ENCODE measurements around the gene IQCE. TPM values are rescaled to one million over a fixed set of nuclear protein-coding genes. Genes with fewer than 3 reads are reported as not detected.

The IQCE gene
- total RNA-seq, 1 experiment from 2014 or later: 16.7 TPM

DNA sequence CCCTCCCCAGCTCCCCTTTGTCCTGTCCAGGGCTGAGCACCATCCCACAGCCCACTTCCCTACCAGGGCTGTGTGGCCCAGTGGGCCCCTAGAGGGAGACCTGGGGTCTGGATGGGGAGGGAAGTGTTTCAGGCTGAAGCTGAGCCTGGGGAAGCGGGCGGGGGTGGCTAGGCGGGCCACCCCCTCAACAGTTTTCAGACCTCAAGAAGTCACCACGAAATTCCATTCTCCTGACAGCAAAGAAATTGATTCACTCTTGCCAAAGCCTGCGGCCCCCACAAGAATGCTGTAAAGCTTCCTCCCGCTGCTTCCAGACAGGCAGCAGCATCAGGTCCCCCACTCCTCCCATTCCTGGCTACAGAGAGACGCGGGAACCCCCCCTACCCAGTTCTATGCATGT lies 41.8 kb upstream of the IQCE start:
- H3K27ac Mint-ChIP-seq (ENCODE audit: low read depth, unreplicated experiment): no peak overlapping the region
- no peak for DNase-seq (ENCODE audit: unreplicated experiment)
- no peak overlapping the region for H3K4me3 Mint-ChIP-seq (ENCODE audit: unreplicated experiment)
- POLR2A ChIA-PET: interaction anchor here (0.7 kb wide), 1 partner anchor 14 kb away, joined by 3 read pairs; no protein-coding TSS in a partner anchor
- TF ChIP-seq, protein P1, sequence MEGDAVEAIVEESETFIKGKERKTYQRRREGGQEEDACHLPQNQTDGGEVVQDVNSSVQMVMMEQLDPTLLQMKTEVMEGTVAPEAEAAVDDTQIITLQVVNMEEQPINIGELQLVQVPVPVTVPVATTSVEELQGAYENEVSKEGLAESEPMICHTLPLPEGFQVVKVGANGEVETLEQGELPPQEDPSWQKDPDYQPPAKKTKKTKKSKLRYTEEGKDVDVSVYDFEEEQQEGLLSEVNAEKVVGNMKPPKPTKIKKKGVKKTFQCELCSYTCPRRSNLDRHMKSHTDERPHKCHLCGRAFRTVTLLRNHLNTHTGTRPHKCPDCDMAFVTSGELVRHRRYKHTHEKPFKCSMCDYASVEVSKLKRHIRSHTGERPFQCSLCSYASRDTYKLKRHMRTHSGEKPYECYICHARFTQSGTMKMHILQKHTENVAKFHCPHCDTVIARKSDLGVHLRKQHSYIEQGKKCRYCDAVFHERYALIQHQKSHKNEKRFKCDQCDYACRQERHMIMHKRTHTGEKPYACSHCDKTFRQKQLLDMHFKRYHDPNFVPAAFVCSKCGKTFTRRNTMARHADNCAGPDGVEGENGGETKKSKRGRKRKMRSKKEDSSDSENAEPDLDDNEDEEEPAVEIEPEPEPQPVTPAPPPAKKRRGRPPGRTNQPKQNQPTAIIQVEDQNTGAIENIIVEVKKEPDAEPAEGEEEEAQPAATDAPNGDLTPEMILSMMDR (IDR thresholded peaks at IDR 0.05; ENCODE audit: unreplicated experiment): no peak
- no TSS peak for BruUV-seq (replicated peaks)
- H3K4me1 Mint-ChIP-seq (ENCODE audit: insufficient read depth, unreplicated experiment): peaks cover 5% of the 10 kb centered on the region
- H3K27me3 Mint-ChIP-seq (ENCODE audit: insufficient read depth, unreplicated experiment): no peaks in the 10 kb centered on the region
- no peaks in the 10 kb centered on the region for H3K36me3 Mint-ChIP-seq (ENCODE audit: insufficient read depth, unreplicated experiment)
- CTCF ChIA-PET: no interaction called here
- intact Hi-C loops (cut with micrococcal nuclease): no loop called here
- H3K9me3 Mint-ChIP-seq (ENCODE audit: unreplicated experiment): no peaks in the 10 kb centered on the region

DNA sequence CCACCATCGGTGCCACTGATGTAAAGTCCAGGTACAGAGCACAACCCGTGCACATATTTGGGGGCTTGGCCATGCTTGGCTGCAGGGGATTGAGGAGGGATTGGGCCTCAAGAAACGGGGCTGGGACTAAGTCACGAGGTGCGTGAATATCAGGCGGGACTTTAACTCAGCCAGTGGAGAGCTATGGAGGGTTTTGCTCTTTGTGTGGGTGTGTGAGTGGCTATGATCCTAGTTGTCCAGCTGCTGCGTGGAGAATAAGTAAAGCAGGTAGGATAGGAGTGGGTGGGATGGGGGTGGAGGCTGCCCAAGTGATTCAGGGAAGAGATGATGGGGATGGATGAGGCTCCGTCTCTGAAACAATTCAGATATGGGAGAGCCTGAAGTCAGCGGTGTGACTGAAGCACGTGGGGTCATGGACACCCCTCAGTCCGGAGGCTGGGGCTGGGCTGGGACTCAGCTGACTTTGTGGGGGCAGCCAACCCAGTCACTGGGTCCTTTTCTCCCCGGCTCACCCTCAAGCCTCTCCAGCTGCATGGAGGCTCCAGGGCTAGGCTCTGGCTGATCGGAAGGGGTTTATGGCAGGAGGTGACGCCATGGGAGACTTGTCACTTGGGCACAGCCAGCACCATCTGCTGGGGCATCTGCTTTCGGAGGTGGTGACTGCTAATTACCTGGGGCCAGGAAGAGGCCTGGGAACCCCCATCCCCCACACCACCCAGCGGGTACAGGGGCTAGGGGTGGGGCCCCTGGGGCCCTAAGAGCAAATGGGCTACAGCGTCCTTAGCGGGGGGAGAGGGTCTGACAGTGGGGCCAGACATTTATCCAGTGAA lies 40.9 kb upstream of the IQCE start:
- ChIA-PET CTCF (no interaction called here), POLR2A (interaction anchor here (0.6 to 0.7 kb wide), 2 partner anchors 15 to 41 kb away, joined by 3 read pairs; partner anchors contain the start of gene IQCE)
- Mint-ChIP-seq H3K36me3 (ENCODE audit: insufficient read depth, unreplicated experiment) (no peaks in the 10 kb centered on the region), H3K27ac (ENCODE audit: low read depth, unreplicated experiment) (no peak overlapping the region), H3K9me3 (ENCODE audit: unreplicated experiment) (no peaks in the 10 kb centered on the region), H3K4me1 (ENCODE audit: insufficient read depth, unreplicated experiment) (peaks cover 11% of the 10 kb centered on the region), H3K4me3 (ENCODE audit: unreplicated experiment) (peak overlapping the region; percentile 26), H3K27me3 (ENCODE audit: insufficient read depth, unreplicated experiment) (no peaks in the 10 kb centered on the region)
- no TSS peak for BruUV-seq (replicated peaks)
- TF ChIP-seq, protein P1 (IDR thresholded peaks at IDR 0.05; ENCODE audit: unreplicated experiment): no peak
- intact Hi-C loops (cut with micrococcal nuclease): no loop called here
- no peak for DNase-seq (ENCODE audit: unreplicated experiment)

DNA sequence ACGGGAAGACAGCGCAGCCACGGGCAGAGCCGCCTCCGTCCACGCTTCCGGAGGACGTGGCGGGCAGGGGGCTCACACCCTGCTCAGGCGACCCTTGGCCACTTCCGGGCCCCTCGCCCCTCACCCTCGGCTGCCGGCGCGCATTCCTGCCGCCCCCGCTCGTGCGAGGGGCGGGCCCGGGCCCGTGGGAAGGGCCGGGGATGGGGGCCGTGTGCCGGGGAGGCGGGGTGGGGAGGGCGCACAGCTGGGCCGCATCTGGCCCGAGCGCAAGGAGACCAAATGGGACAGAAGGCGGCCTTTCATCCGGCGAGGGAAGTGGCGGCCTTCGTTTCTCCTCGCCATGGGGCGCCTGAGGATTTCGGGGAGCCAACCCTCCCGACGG lies 40.1 kb upstream of the IQCE start:
- H3K9me3 Mint-ChIP-seq (ENCODE audit: unreplicated experiment): no peaks in the 10 kb centered on the region
- H3K4me3 Mint-ChIP-seq (ENCODE audit: unreplicated experiment): peak overlapping the region; percentile 26
- TF ChIP-seq, protein P1 (IDR thresholded peaks at IDR 0.05; ENCODE audit: unreplicated experiment): no peak
- intact Hi-C loops (cut with micrococcal nuclease): no loop called here
- POLR2A ChIA-PET: no interaction called here
- no peak overlapping the region for H3K27ac Mint-ChIP-seq (ENCODE audit: low read depth, unreplicated experiment)
- no peak for DNase-seq (ENCODE audit: unreplicated experiment)
- no peaks in the 10 kb centered on the region for H3K27me3 Mint-ChIP-seq (ENCODE audit: insufficient read depth, unreplicated experiment)
- peaks cover 16% of the 10 kb centered on the region for H3K4me1 Mint-ChIP-seq (ENCODE audit: insufficient read depth, unreplicated experiment)
- no TSS peak for BruUV-seq (replicated peaks)
- CTCF ChIA-PET: interaction anchor here (0.6 kb wide), 1 partner anchor 66 kb away, joined by 3 read pairs; no protein-coding TSS in a partner anchor
- H3K36me3 Mint-ChIP-seq (ENCODE audit: insufficient read depth, unreplicated experiment): no peaks in the 10 kb centered on the region

DNA sequence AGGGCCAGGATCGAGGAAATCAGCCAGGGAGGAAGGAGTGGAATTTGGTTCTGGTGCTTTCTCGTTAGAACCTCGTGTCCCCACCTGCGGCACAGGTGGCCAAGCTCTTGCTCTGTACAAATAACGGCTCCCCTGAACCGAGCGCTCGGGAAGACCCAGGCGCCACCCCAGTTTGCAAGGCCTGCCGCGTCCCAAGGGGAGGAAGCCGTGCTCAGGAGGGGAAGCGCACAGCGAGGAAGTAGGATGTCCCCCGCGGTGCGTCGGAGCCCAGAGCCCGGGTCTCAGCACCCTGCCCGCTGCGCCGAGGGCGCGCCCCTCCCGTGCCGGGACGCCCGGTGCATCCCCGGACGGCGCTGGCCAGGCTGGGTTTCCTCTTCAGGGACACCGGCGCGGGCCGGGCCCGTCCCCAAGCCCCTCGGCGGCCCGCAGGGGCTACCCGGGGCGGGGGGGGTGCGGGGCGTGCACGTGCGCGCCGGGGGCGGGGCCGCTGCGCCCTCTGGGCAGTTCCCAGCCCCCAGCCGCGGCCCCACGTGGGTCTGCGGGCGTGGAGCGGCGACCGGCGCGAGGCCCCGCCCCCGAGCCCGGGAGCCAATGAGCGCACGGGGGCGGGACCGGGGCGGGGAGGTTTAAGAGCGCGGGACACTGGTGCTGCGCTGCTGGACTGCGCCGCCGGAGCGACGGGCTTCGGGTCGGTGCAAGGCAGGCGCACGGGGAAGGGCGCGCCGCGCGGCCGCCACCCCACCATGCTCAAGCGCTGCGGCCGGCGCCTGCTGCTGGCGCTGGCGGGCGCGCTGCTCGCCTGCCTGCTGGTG lies 39.5 kb upstream of the IQCE start, which contains the start of gene LFNG:
LFNG (plus strand) TSS at position 656 of the 812 bp plus-strand sequence; CDS start at position 744, 88 bp downstream.
- ChIA-PET CTCF (interaction anchor here (0.6 kb wide), 1 partner anchor 66 kb away, joined by 3 read pairs; no protein-coding TSS in a partner anchor), POLR2A (interaction anchor here (1.2 kb wide), 1 partner anchor 36 kb away, joined by 5 read pairs; the partner anchor contains the start of gene BRAT1)
- Mint-ChIP-seq H3K9me3 (ENCODE audit: unreplicated experiment) (no peaks in the 10 kb centered on the region), H3K4me1 (ENCODE audit: insufficient read depth, unreplicated experiment) (peaks cover 16% of the 10 kb centered on the region), H3K4me3 (ENCODE audit: unreplicated experiment) (peak within 1 kb of the TSS; percentile 75), H3K27ac (ENCODE audit: low read depth, unreplicated experiment) (no peak within 1 kb of the TSS), H3K27me3 (ENCODE audit: insufficient read depth, unreplicated experiment) (no peaks in the 10 kb centered on the region), H3K36me3 (ENCODE audit: insufficient read depth, unreplicated experiment) (no peaks in the 10 kb centered on the region)
- intact Hi-C loops (cut with micrococcal nuclease): no loop called here
- TF ChIP-seq, protein P1 (IDR thresholded peaks at IDR 0.05; ENCODE audit: unreplicated experiment): no peak
- no TSS peak for BruUV-seq (replicated peaks)
- peak; percentile 84 for DNase-seq (ENCODE audit: unreplicated experiment)
